Measurements from ENCODE around the gene PI4KA.

PI4KA gene

DNA sequence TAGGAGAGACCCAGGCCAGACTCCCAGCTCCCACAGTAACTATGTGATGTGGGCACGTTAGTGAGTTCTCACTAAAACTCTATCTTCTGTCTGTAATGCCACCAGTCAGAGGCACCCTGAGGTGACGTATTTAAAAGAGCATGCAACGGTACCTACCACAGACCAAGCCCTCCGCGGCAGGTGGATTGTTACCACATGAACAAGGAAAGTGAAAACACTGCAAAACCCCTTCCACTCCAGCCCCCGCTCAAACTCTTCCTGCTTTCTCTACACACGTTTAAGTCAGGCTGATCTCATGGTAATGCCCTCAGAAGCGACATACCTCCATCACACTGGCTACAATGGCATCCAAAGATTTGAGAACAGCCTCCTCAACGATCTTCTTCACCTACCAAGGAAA lies 48.0 kb downstream of the PI4KA start:
- Histone ChIP-seq H3K4me2 (ENCODE audit: low read length) (no peak overlapping the region), H3K4me1 (ENCODE audit: low read length) (no peaks in the 10 kb centered on the region), H3K27me3 (ENCODE audit: low read depth, low read length) (no peaks in the 10 kb centered on the region), H3K4me3 (ENCODE audit: low read length) (no peak overlapping the region), H3K9ac (ENCODE audit: low read length) (no peak overlapping the region), H3K27ac (ENCODE audit: low read length) (no peak overlapping the region), H3K36me3 (replicated peaks; ENCODE audit: low read depth, low read length) (peaks cover 41% of the 10 kb centered on the region), H3K79me2 (ENCODE audit: low read length) (no peaks in the 10 kb centered on the region), H3K9me3 (ENCODE audit: insufficient read depth, low read length) (no peaks in the 10 kb centered on the region), H2AFZ (ENCODE audit: low read depth, low read length) (no peak overlapping the region), H4K20me1 (ENCODE audit: insufficient read depth, low read length) (no peaks in the 10 kb centered on the region)
- TF ChIP-seq, protein P1, sequence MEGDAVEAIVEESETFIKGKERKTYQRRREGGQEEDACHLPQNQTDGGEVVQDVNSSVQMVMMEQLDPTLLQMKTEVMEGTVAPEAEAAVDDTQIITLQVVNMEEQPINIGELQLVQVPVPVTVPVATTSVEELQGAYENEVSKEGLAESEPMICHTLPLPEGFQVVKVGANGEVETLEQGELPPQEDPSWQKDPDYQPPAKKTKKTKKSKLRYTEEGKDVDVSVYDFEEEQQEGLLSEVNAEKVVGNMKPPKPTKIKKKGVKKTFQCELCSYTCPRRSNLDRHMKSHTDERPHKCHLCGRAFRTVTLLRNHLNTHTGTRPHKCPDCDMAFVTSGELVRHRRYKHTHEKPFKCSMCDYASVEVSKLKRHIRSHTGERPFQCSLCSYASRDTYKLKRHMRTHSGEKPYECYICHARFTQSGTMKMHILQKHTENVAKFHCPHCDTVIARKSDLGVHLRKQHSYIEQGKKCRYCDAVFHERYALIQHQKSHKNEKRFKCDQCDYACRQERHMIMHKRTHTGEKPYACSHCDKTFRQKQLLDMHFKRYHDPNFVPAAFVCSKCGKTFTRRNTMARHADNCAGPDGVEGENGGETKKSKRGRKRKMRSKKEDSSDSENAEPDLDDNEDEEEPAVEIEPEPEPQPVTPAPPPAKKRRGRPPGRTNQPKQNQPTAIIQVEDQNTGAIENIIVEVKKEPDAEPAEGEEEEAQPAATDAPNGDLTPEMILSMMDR (IDR thresholded peaks at IDR 0.05; ENCODE audit: low read depth, low read length), result no peak
- no peak for TF ChIP-seq EZH2phosphoT487 (IDR thresholded peaks at IDR 0.05; ENCODE audit: low read depth)

DNA sequence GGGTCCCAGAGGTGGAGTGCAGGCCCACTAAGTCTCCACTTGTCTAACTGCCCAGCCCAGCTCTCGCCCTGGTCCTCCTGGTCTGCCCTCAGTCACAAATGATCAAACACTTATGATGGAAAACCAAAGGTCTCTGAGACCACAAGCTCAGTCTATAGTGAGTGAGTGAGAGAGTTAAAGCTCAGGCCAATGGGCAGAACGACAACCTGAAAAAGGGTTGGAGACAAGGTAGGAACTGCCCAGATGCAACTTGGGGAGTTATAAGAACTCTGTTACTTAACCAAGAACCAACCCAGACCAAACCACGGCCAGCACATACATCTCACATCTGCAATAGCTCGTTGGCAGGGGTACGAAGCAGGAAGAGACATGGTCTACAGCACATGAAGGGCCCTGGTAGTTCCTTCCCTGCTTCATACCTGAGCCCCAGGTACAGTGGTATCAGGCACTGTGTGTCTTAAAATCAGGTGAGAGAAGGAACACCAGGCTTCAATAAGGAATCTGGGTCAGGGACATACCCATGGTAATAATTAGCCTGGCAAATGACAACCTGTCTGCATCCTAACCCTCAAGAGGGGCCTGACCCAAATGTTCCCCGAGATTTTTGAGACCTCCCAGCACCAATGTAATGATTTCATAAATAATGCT lies 48.9 kb downstream of the PI4KA start:
- no peaks in the 10 kb centered on the region for H4K20me1 ChIP-seq (ENCODE audit: insufficient read depth, low read length)
- H3K4me3 ChIP-seq (ENCODE audit: low read length), result no peak overlapping the region
- H3K4me1 ChIP-seq (ENCODE audit: low read length), result no peaks in the 10 kb centered on the region
- H3K27ac ChIP-seq (ENCODE audit: low read length), result no peak overlapping the region
- H3K9ac ChIP-seq (ENCODE audit: low read length), result no peak overlapping the region
- no peaks in the 10 kb centered on the region for H3K27me3 ChIP-seq (ENCODE audit: low read depth, low read length)
- TF ChIP-seq, protein P1 (IDR thresholded peaks at IDR 0.05; ENCODE audit: low read depth, low read length), result no peak
- no peaks in the 10 kb centered on the region for H3K9me3 ChIP-seq (ENCODE audit: insufficient read depth, low read length)
- peaks cover 40% of the 10 kb centered on the region for H3K36me3 ChIP-seq (replicated peaks; ENCODE audit: low read depth, low read length)
- H2AFZ ChIP-seq (ENCODE audit: low read depth, low read length), result no peak overlapping the region
- no peak overlapping the region for H3K4me2 ChIP-seq (ENCODE audit: low read length)
- no peaks in the 10 kb centered on the region for H3K79me2 ChIP-seq (ENCODE audit: low read length)

DNA sequence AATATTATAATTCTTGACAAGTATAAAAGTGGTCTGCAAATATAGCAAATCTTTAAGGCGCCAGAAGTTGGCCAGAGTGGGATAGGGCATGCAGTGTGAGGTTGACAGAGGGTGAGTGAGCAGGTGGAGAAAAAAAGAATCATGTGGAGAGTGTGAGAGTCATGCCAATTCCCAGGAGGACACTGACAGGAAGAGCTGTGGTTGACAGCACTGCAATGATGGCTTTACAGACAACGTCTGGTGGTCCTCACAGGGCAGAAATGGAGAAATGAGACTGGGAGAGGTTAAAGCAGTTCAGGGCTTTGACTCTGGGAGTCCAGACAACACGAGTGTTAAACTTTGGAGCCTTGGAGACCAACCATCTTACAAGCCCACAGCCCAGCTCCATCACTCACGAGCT lies 49.8 kb downstream of the PI4KA start:
- no peak overlapping the region for H3K4me2 ChIP-seq (ENCODE audit: low read length)
- peaks cover 42% of the 10 kb centered on the region for H3K36me3 ChIP-seq (replicated peaks; ENCODE audit: low read depth, low read length)
- no peak overlapping the region for H3K4me3 ChIP-seq (ENCODE audit: low read length)
- no peak for TF ChIP-seq EZH2phosphoT487 (IDR thresholded peaks at IDR 0.05; ENCODE audit: low read depth)
- TF ChIP-seq, protein P1 (IDR thresholded peaks at IDR 0.05; ENCODE audit: low read depth, low read length), result no peak
- no peaks in the 10 kb centered on the region for H3K27me3 ChIP-seq (ENCODE audit: low read depth, low read length)
- H3K4me1 ChIP-seq (ENCODE audit: low read length), result no peaks in the 10 kb centered on the region
- H4K20me1 ChIP-seq (ENCODE audit: insufficient read depth, low read length), result no peaks in the 10 kb centered on the region
- no peak overlapping the region for H2AFZ ChIP-seq (ENCODE audit: low read depth, low read length)
- no peak overlapping the region for H3K9ac ChIP-seq (ENCODE audit: low read length)
- H3K79me2 ChIP-seq (ENCODE audit: low read length), result no peaks in the 10 kb centered on the region
- no peak overlapping the region for H3K27ac ChIP-seq (ENCODE audit: low read length)
- no peaks in the 10 kb centered on the region for H3K9me3 ChIP-seq (ENCODE audit: insufficient read depth, low read length)

GRCh38 chr22:20807315-20807752 lies 51.3 kb downstream of the PI4KA start:
- Histone ChIP-seq H3K4me1 (ENCODE audit: low read length) (no peaks in the 10 kb centered on the region), H3K36me3 (replicated peaks; ENCODE audit: low read depth, low read length) (peaks cover 42% of the 10 kb centered on the region), H3K27ac (ENCODE audit: low read length) (no peak overlapping the region), H3K4me2 (ENCODE audit: low read length) (no peak overlapping the region), H3K9ac (ENCODE audit: low read length) (no peak overlapping the region), H3K4me3 (ENCODE audit: low read length) (no peak overlapping the region), H3K27me3 (ENCODE audit: low read depth, low read length) (no peaks in the 10 kb centered on the region), H4K20me1 (ENCODE audit: insufficient read depth, low read length) (no peaks in the 10 kb centered on the region), H2AFZ (ENCODE audit: low read depth, low read length) (no peak overlapping the region), H3K79me2 (ENCODE audit: low read length) (no peaks in the 10 kb centered on the region), H3K9me3 (ENCODE audit: insufficient read depth, low read length) (no peaks in the 10 kb centered on the region)
- TF ChIP-seq EZH2phosphoT487 (IDR thresholded peaks at IDR 0.05; ENCODE audit: low read depth), result no peak
- TF ChIP-seq, protein P1 (IDR thresholded peaks at IDR 0.05; ENCODE audit: low read depth, low read length), result no peak
